ENCODE measurements around the gene AIF1.
A peak's percentile ranks its signal among the peaks of the same experiment; 100 is the strongest.

AIF1 gene

GRCh38 chr6:31663961-31664789 lies 49.1 kb downstream of the AIF1 start:
- Mint-ChIP-seq H3K27me3 (no peaks in the 10 kb centered on the region), H3K36me3 (ENCODE audit: low read depth) (peaks cover 86% of the 10 kb centered on the region), H3K4me3 (peak overlapping the region; percentile 94), H3K4me1 (ENCODE audit: low read depth) (peaks cover 75% of the 10 kb centered on the region), H3K27ac (peak overlapping the region; percentile 95), H3K9me3 (no peaks in the 10 kb centered on the region)
- intact Hi-C loops (cut with micrococcal nuclease) = no loop called here

GRCh38 chr6:31664790-31665500 lies 49.9 kb downstream of the AIF1 start, which contains the start of gene GPANK1:
Gene GPANK1 (minus strand): TSS chr6:31664997. CDS start chr6:31664478, 519 bp downstream.
- H3K36me3 Mint-ChIP-seq (ENCODE audit: low read depth) = peaks cover 86% of the 10 kb centered on the region
- H3K9me3 Mint-ChIP-seq = no peaks in the 10 kb centered on the region
- H3K27me3 Mint-ChIP-seq = no peaks in the 10 kb centered on the region

DNA sequence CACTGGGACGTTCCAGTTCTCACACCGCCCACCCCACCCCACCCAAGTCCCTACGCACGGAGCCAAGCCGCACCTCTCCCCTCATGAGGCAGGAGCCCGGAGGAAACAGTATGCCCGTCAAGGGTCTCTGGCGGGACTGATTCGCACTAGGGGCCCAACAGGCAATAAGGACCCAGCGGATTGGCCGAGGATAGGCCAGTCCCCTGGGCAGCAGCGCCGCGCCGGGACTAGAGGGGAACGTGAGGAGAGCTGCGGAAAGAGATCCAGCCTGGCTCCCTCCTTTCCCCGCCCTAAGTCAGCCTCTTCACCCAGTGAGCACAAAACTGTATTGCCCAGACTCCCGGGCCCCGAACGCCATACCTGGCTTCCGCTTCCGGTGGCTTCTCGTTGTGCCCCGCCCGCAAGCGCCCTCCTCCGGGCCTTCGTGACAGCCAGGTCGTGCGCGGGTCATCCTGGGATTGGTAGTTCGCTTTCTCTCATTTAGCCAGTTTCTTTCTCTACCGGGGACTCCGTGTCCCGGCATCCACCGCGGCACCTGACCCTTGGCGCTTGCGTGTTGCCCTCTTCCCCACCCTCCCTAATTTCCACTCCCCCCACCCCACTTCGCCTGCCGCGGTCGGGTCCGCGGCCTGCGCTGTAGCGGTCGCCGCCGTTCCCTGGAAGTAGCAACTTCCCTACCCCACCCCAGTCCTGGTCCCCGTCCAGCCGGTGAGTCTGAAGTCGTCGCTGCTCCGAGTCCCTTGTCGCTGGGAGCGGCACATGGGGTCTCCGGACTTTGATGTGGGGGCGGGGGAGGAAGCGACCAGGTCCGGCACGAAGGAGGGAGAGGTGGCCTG lies 50.7 kb downstream of the AIF1 start, which contains the start of gene CSNK2B:
TSS of gene CSNK2B (plus strand) at position 580 of the 836 bp plus-strand sequence. CDS start 752 bp downstream, outside the sequence.
- peak within 1 kb of the TSS; percentile 94 for H3K4me3 Mint-ChIP-seq
- intact Hi-C loops (cut with micrococcal nuclease) = loop anchor here (1.0 to 5.0 kb wide), 5 partner anchors 13 to 157 kb away; partner anchors contain the start of genes BAG6, CLIC1, DDX39B and PRRC2A
- peaks cover 73% of the 10 kb centered on the region for H3K4me1 Mint-ChIP-seq (ENCODE audit: low read depth)
- H3K27ac Mint-ChIP-seq = peak within 1 kb of the TSS; percentile 95
- no peaks in the 10 kb centered on the region for H3K9me3 Mint-ChIP-seq
- peaks cover 89% of the 10 kb centered on the region for H3K36me3 Mint-ChIP-seq (ENCODE audit: low read depth)
- no peaks in the 10 kb centered on the region for H3K27me3 Mint-ChIP-seq

More at GRCh38 chr6:31664790-31665500, 49.9 kb downstream of the AIF1 start, which contains the start of gene GPANK1:
- intact Hi-C loops (cut with micrococcal nuclease) = loop anchor here (5.0 kb wide), 4 partner anchors 43 to 157 kb away; partner anchors contain the start of genes CLIC1, DDX39B and PRRC2A
- H3K4me3 Mint-ChIP-seq = peak within 1 kb of the TSS; percentile 94
- H3K4me1 Mint-ChIP-seq (ENCODE audit: low read depth) = peaks cover 74% of the 10 kb centered on the region
- peak within 1 kb of the TSS; percentile 95 for H3K27ac Mint-ChIP-seq

DNA sequence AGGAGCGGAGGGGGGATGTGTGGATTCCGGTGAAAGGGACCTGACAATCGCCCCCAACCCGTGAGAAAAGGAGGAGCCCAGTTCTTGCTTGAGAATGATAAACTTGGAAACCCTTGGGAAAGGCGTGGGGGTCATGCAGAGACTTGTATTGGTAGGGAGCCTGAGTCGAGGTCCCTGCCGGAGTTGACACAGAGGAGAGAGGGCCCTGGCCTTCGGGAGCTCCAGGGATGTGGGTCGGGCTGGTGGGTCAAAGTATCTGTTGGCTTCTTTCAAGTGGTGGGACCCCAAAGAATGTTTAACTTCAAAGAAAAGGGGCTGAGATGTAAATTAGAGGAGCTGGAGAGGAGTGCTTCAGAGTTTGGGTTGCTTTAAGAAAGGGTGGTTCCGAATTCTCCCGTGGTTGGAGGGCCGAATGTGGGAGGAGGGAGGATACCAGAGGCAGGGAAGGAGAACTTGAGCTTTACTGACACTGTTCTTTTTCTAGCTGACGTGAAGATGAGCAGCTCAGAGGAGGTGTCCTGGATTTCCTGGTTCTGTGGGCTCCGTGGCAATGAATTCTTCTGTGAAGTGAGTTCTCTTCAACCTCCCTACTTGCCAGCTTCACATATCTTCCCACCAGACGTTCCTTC lies 51.4 kb downstream of the AIF1 start:
- peaks cover 94% of the 10 kb centered on the region for H3K36me3 Mint-ChIP-seq (ENCODE audit: low read depth)
- no peaks in the 10 kb centered on the region for H3K27me3 Mint-ChIP-seq
- H3K4me1 Mint-ChIP-seq (ENCODE audit: low read depth) = peaks cover 65% of the 10 kb centered on the region
- no peaks in the 10 kb centered on the region for H3K9me3 Mint-ChIP-seq
- H3K4me3 Mint-ChIP-seq = peak overlapping the region; percentile 94
- peak overlapping the region; percentile 95 for H3K27ac Mint-ChIP-seq
- intact Hi-C loops (cut with micrococcal nuclease) = loop anchor here (1.0 to 5.0 kb wide), 5 partner anchors 14 to 156 kb away; partner anchors contain the start of genes BAG6, CLIC1, DDX39B and PRRC2A

Measured in dendritic cell treated with granulocyte-macrophage colony-stimulating factor and Interleukin-4, amounts not matched to agents 40 ng/mL and 50 ng/mL, for 4 days (primary cell).